NCI-H2171 (cell line): Measurements from ENCODE around the gene GTSF1L.
"Not testable (repeated sequence)": the region's sequence is repeated elsewhere in the genome, so short reads cannot be mapped to it uniquely, and the experiment has no call there.

ENCODE experiments used
- DNase-seq: peaks from one replicate; lab custom pipeline; 2025; lab: John Stamatoyannopoulos, UW

The GTSF1L gene

DNA sequence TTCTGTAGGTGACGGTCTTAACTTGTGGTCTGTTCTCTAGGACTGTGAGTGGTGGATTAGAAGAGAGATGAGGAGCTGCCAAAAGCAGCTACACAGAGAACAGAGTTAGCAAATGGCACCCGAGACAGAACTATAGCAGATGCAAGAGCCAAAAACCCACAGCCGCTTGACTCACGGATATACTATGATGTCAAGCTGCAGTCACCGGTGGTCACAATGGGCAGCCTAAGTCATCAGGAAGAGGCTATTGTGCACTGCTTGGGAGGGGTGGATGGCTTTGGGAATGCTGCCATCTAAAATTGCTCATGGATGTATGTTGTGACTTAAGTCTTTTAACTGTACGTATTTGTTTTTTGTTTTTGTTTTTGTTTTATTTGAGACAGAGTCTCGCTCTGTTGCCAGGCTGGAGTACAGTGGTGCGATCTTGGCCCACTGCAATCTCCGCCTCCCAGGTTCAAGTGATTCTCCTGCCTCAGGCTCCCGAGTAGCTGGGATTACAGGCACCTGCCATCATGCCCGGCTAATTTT lies at the start of gene GTSF1L:
GTSF1L (minus strand) TSS at position 192 of the 528 bp plus-strand sequence. CDS start 308 bp downstream, outside the sequence.
- DNase-seq, result no peak

- DNase-seq, result no peak
Observed at GRCh38 chr20:43774754-43775153, 48.0 kb upstream of the GTSF1L start.

- DNase-seq, result no peak
Observed at GRCh38 chr20:43771503-43772190, 44.8 kb upstream of the GTSF1L start.

DNA sequence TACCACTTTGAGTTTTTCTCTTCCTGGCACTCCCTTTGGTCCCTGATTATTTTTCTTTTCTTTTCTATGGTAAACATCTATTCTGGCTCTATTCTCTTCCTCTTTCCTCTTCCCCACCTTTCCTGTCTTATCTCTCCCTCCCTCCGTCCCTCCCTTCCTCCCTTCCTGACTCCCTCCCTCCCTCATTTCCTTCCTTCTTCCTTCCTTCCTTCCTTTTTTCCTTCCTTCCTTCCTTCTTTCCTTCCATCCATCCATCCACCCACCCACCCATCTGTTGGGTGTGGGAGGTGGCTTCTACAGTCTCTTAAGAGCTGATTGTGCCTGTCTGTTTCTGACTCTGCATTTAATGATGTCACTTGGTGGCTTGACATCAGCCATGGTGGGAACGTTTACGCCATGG lies 43.5 kb upstream of the GTSF1L start:
- no peak for DNase-seq

DNA sequence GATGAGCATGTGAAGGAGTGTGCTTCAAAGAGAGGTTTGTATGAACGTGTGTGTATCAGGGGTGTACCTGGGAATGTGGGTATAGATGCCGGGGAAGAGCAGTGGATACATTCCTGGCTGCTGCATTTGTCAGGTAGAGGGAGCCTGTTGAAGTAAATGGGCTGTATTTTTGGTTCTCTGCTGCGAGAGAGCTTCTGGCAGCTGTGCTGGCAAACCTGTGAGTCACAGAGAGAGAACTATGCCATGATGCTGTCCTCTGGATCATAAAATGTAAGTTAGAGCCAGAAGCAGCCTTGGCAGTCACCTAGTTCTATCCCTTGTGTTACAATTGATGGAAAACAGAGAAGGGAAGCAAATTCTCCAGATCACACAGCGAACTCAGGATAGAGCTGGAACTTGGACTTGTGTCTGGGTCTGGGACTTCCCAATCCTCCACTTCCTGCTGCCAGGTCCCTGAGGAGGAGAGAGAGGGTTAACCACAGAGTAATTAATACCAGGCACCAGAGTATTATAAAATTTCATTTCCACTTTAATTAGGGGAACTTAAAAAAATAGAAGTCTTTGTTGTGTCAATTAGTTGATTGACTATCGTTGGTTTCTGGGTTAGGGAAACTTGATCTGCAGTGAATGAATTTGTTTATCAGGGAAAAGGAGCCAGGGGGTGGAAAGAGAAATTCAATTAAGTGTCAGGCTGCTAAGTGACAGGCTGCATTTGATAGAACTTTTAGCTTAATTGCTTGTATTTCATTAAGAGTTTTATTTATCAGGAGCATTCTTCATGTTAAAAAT lies 41.1 kb upstream of the GTSF1L start:
- DNase-seq, result no peak

DNA sequence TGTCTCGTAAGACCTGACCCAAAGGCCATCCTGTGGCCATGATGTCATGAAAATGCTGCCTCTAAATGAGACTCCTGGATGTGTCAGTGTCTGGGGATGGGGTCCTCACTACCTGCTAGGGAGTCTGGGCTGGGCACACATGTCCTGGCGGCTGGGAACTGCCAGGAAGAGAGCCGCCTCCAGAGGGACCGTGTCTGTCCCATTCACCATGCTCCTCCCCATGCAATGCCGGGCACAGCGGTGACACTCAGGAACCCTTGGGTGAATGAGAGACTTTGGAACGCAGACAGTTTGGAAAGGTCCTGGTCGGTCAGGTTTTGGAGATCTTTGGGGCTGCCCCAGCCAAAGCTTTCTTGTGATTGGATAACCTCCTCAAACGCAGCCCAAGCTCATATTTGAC lies 40.1 kb upstream of the GTSF1L start:
- no peak for DNase-seq

GRCh38 chr20:43766385-43766784 lies 39.6 kb upstream of the GTSF1L start:
- DNase-seq, result no peak

GRCh38 chr20:43765916-43766315 lies 39.1 kb upstream of the GTSF1L start:
- DNase-seq, result no peak

DNA sequence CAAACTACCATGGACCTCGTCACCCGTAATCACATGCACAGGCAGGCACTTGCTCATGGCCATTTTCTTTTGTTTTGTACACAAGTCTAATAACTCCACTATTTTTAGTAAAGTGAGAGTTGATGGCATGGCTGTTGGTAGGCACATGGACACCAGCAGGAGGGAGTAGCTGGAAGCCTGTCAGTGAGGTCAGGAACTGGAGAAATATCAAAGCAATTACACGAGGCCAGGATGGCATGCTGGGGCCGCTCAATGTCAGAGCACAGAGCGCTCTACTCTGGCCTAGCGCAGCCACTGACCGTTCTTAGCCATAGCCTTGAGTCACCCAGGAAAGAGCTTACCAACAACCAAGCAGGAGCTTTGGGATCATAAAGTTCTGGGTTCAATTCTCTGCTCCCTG lies 36.1 kb upstream of the GTSF1L start:
- DNase-seq, result no peak

DNA sequence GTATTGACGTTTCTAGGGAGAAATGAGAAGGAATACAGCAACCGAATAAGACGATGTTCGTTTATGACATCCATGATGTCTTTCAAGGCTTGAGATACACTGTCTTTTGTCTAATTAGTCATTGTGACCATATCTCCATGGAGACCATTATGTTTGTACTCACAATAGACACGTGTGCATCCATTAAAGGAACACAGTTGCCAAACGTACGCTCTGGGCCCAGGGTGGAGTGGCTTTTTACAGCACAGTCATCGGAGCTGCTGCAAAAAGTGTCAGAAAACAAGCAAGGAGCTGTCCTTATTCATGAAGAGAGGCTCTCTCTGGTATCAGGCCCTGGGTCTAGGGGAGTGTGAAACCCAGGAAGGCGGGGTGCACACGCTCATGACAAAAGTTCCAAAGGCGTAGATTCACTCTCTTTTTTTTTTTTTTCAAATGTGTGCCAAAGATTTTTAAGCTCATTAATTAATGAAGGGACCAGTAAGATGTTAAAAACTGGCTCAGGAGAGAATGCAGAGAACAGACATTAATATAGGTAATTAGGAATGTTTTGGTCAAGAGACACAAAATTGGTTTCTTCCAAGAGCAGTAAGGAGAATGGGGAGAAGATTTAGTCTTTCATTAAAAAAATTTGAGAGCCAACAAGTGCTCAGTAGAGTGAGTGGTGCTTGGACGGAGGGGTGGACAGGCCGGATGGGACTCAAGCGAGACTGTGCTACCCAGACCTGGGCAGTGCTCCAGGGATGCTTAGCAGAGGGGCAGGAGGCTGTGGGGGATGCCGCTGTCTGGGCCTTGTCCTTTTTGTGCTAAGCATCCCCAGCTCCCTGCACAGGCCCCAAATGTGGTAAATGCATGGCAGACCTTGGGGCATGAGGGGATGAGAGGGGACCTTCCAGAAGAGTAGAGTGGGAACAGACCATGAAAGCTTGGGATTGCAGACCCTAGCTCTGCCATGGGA lies 34.9 kb upstream of the GTSF1L start:
- no peak for DNase-seq

DNA sequence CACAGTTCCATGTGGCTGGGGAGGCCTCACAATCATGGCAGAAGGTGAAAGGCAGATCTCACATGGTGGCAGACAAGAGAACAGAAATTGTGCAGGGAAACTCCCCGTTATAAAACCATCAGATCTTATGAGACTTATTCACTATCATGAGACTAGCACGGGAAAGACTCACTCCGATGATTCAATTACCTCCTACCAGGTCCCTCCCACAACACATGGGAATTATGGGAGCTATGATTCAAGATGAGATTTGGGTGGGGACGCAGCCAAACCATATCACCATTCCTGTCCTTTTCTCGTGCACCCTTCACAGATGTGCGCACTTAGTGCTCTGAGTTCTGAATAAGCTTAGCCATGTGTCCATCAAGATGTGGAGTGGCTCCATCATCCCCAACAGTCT lies 31.1 kb upstream of the GTSF1L start:
- DNase-seq, result not testable (repeated sequence)

DNA sequence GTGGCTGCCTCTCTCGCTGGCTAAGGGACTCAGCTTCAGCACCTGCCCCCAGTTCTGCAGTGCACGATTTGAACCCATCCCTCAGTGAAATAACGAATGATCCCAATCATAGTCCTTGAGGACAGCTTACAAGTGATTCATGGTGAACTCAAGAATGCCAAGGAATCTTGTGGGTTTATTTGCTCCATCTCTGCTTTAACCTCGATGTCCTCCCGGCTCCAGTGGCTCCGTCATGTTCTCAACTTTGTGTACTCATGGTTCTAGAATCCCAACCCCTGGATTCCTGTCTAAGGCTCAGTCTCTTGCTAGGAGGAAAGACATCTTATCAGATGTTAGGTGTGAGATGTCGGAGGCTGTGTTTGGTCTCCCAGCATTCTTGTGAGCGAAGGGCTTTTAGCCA lies 29.0 kb upstream of the GTSF1L start:
- DNase-seq, result no peak

DNA sequence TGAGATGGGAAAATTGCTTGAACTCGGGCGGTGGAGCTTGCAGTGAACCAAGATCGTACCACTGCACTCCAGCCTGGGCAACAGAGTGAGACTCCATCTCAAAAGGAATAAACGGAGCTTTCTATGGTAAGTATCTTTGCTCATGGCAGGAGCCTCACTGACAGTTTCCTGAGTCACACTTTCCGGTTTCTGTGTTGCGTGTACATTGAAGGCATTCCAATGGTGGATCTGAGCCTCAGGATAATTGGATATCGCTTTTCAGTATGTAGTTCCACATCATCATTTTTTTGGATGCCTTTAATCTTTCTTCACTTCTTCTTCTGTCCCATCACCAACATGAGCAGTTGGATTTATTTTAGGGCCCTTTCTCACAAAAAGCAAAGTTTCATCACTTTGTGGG lies 28.6 kb upstream of the GTSF1L start:
- DNase-seq, result no peak

GRCh38 chr20:43752561-43753301 lies 25.9 kb upstream of the GTSF1L start:
- no peak for DNase-seq

DNA sequence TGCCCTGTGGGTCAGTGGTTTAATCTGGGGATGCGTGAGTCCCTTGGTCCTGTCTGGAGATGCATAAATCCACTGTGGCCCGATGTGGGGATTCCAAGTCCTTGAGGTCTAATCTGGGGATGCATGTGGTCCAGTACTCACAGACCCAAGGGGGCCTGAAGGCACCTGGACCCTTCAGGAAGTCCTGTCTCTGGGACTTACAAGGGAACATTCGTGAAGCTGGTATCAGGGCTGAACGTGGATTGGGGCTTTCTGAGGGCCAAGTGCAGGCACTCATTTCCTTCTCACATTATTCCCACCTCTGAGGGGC lies 25.2 kb upstream of the GTSF1L start:
- no peak for DNase-seq

DNA sequence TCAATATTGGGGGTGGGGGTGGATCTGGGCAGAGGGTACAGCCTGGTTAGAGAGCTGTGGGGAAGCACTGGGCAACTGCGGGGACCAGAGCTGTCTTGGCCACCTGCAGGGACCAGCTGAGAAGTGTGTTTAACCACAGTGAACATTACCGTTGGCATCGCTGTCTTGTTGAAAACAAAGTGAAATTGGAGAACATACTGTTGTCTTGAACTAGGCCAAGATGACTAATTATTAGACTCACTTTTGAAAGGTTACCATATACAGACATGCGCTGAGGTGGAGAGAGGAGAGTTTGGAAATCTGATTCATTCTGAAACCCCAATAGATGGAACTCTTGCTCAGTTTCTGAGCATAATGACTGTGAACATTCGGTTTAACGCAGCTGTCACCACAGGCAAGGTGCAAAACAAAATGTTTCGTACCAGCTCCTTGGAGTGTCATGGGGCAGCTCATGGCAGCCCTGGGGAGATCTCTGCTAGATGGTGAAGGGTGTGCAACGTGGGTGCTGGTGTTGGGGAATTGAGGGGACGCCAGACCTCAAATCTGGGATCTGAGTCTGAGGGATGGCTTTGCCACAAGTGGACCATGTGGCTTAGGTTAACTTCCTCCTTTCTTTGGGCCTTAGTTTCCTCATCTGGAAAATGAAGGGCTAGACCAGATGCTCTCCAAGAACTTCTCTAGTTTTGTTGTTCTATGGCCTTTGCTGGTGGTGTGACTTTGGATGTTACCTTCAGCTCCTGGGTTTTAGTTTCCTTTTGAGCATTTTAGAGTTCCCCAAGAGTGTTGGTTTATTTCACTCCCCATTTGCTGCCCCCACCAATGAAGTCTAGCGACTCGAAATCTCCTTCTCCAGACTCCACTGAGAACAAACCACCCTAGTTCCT lies 24.6 kb upstream of the GTSF1L start:
- no peak for DNase-seq

GRCh38 chr20:43750774-43751166 lies 24.0 kb upstream of the GTSF1L start:
- no peak for DNase-seq

DNA sequence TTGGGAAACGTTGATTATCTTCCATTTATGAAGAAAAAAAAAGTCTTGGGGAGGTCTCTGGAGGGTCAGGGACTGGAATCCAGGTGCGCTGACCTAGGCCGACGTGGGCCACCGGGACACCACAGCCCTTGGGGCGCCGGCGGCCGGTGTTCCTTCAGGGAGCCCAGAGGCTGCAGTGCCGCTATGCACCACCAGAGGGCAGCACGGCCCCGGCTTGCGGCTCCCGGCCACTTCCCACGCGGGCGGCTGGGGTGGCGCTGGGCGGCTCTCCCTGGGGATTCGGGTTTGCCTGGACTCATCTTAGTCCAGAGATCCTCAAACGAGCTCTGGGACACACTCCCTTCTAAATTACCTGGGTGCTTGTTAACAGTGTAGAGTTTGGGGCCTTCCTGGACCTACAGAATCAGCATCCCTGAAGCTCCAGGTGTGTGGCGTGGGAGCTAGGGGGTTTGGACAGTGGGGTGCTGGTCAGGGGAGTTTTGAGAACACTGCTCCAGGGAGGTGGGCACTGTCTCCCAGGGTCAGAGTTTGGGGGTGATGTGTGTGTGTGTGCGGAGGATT lies 23.0 kb upstream of the GTSF1L start:
- DNase-seq, result peak; percentile 16

GRCh38 chr20:43748274-43748673 lies 21.5 kb upstream of the GTSF1L start:
- DNase-seq, result no peak
